ENCODE results near the gene GUCA2B.

The GUCA2B gene

DNA sequence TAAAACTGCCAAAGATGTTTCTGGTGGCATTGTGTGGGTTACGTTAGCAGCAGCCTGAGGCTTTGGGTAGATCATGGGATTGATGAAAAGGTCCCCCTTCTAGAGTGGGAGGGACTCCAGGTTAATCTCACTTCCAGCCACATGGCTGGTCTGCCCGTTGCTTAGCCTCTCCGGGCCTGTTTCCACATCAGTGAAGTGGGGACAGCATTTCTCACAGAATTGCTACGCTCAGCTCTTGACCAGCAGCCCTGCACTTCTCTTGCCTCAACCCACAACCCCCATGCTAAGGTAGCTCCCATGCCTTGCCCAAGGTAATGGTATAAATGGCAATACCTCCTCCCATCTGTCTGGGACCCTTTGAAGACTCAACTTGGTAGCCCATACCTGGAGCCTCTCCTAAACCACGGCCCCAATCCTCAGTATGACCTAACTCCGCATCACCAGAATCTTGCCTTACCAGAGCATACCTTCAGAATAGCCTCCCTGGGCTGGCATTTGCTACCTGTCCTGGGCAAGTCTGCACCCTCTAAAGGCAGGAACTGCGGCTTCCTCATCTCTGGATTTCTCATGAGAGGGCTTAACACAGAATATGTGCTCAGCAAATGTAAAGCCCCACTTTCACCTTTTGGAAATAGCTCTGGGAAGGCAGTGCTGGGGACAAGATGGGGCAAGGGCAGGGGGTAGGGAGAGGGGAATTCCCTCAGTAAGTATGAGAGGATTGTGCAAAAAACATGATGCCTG lies 22.3 kb downstream of the GUCA2B start:
- H3K9me3 ChIP-seq (replicated peaks in 1 of 2; ENCODE audit: control insufficient read depth in 2 of 2, insufficient read depth in 1 of 2, low read depth in 1 of 2, low read length in 2 of 2) = no peaks in the 10 kb centered on the region
- H3K27me3 ChIP-seq (ENCODE audit: control insufficient read depth in 3 of 3, insufficient read depth in 3 of 3, low read depth in 1 of 3, low read length in 3 of 3) = no peaks in the 10 kb centered on the region
- no peak for DNase-seq (ENCODE audit: low spot score)
- H3K14ac ChIP-seq (ENCODE audit: low read length) = no peak overlapping the region
- H2AK5ac ChIP-seq (ENCODE audit: low read depth, low read length) = no peak overlapping the region
- H2BK120ac ChIP-seq (ENCODE audit: low read depth, low read length) = no peak overlapping the region
- H3K4ac ChIP-seq (ENCODE audit: low read length) = no peak overlapping the region
- H3K79me1 ChIP-seq (ENCODE audit: low read depth, low read length) = no peaks in the 10 kb centered on the region
- H2BK5ac ChIP-seq (ENCODE audit: low read length) = no peak overlapping the region
- no peak overlapping the region for H2AFZ ChIP-seq (ENCODE audit: low read length)
- no peak overlapping the region for H4K8ac ChIP-seq (ENCODE audit: low read depth, low read length)
- H3K36me3 ChIP-seq (replicated peaks in 1 of 2; ENCODE audit: control insufficient read depth in 2 of 2, insufficient read depth in 2 of 2, low read length in 2 of 2) = peaks cover 5 to 24% of the 10 kb centered on the region in 2 donors
- H3K4me3 ChIP-seq (ENCODE audit: low read length in 2 of 2) = no peak overlapping the region
- no peak overlapping the region for H3K27ac ChIP-seq (replicated peaks; ENCODE audit: low read length)
- no peak overlapping the region for H2BK12ac ChIP-seq (ENCODE audit: low read length)
- H2BK15ac ChIP-seq (ENCODE audit: low read length) = no peak overlapping the region
- peaks cover 5% of the 10 kb centered on the region in 2 donors for H3K4me1 ChIP-seq (ENCODE audit: control insufficient read depth in 2 of 2, insufficient read depth in 1 of 2, low read depth in 1 of 2, low read length in 2 of 2)
- no CpG with 5 or more reads among the region's 7 CpGs for WGBS, 2 donors (ENCODE audit: extremely low coverage in 2 of 2, insufficient read length in 2 of 2, insufficient replicate concordance in 1 of 2)
- H3K18ac ChIP-seq (ENCODE audit: low read length) = no peak overlapping the region
- no peak overlapping the region for H3K4me2 ChIP-seq (ENCODE audit: insufficient read depth, low read length, poor library complexity, severe bottlenecking)
- no peak overlapping the region for H3K9ac ChIP-seq (ENCODE audit: low read depth, low read length, poor library complexity)
- H3K23ac ChIP-seq (ENCODE audit: low read depth, low read length, poor library complexity) = no peak overlapping the region
- no peak overlapping the region for H4K91ac ChIP-seq (ENCODE audit: low read depth, low read length, poor library complexity)

DNA sequence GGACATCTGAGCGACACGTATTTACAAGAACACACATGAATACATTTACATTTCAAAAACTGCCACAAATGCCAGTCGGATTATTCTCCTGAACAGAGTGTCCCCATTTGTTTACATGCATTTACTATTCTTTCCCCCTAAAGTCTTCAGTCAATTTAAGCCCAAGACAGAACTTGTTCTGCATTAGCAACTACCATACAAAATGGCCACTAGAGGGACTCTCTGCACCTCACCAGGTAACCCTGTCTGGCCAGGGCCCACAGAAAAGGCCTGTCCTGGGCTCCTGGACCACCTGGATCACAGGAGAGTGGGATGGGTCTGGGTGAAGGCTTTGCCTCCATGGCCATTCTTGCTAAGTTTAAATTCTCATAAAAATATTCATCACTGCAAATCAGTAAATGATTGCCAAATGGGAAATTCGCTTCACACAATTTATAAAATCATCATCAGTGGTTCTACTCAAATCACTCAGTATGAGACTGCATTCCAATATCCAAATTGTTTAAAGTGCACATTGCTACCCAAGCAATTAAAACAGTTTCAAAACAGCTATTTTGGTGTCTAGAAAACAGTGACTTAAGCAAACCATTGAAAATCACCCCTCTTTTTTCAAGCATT lies 23.8 kb downstream of the GUCA2B start:
- no peak overlapping the region for H4K91ac ChIP-seq (ENCODE audit: low read depth, low read length, poor library complexity)
- no peaks in the 10 kb centered on the region for H3K27me3 ChIP-seq (ENCODE audit: control insufficient read depth in 3 of 3, insufficient read depth in 3 of 3, low read depth in 1 of 3, low read length in 3 of 3)
- H2AK5ac ChIP-seq (ENCODE audit: low read depth, low read length) = no peak overlapping the region
- H3K9me3 ChIP-seq (replicated peaks in 1 of 2; ENCODE audit: control insufficient read depth in 2 of 2, insufficient read depth in 1 of 2, low read depth in 1 of 2, low read length in 2 of 2) = no peaks in the 10 kb centered on the region
- no peak overlapping the region for H3K9ac ChIP-seq (ENCODE audit: low read depth, low read length, poor library complexity)
- H3K23ac ChIP-seq (ENCODE audit: low read depth, low read length, poor library complexity) = no peak overlapping the region
- no peak overlapping the region for H2BK5ac ChIP-seq (ENCODE audit: low read length)
- H3K4me1 ChIP-seq (ENCODE audit: control insufficient read depth in 2 of 2, insufficient read depth in 1 of 2, low read depth in 1 of 2, low read length in 2 of 2) = peaks cover 2 to 5% of the 10 kb centered on the region in 2 donors
- H3K36me3 ChIP-seq (replicated peaks in 1 of 2; ENCODE audit: control insufficient read depth in 2 of 2, insufficient read depth in 2 of 2, low read length in 2 of 2) = peaks cover 10 to 40% of the 10 kb centered on the region in 2 donors
- no peak overlapping the region for H3K4me2 ChIP-seq (ENCODE audit: insufficient read depth, low read length, poor library complexity, severe bottlenecking)
- no peak overlapping the region for H3K4ac ChIP-seq (ENCODE audit: low read length)
- no peak overlapping the region for H2BK120ac ChIP-seq (ENCODE audit: low read depth, low read length)
- no peak overlapping the region for H3K18ac ChIP-seq (ENCODE audit: low read length)
- peak; percentile 21 for DNase-seq (ENCODE audit: low spot score)
- H2BK12ac ChIP-seq (ENCODE audit: low read length) = no peak overlapping the region
- no peak overlapping the region for H4K8ac ChIP-seq (ENCODE audit: low read depth, low read length)
- H3K4me3 ChIP-seq (ENCODE audit: low read length in 2 of 2) = no peak overlapping the region
- H3K27ac ChIP-seq (replicated peaks; ENCODE audit: low read length) = no peak overlapping the region
- no peak overlapping the region for H2BK15ac ChIP-seq (ENCODE audit: low read length)
- WGBS, 2 donors (ENCODE audit: extremely low coverage in 2 of 2, insufficient read length in 2 of 2, insufficient replicate concordance in 1 of 2) = no CpG with 5 or more reads among the region's 4 CpGs
- H3K79me1 ChIP-seq (ENCODE audit: low read depth, low read length) = no peaks in the 10 kb centered on the region
- no peak overlapping the region for H2AFZ ChIP-seq (ENCODE audit: low read length)
- no peak overlapping the region for H3K14ac ChIP-seq (ENCODE audit: low read length)

DNA sequence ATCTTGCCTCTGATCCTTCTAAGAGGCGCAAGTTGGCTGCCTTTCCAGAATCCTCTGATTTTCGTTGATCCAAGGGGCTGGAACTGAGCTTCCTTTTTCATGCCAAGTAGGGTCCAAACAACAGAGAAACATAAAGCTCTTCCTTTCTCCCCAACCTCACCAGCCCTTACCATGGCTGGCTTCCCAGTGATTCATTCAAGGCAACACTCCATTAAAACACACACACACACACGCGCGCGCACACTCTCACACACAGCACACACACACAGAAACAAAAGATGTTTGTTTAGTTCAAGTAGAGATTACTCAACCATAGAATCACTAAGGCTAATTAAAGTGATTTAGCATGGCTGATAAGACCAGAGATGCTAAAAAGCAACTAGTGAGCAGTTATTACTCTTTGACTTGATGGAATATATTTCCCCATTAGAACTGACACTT lies 24.4 kb downstream of the GUCA2B start:
- Histone ChIP-seq H3K36me3 (replicated peaks in 1 of 2; ENCODE audit: control insufficient read depth in 2 of 2, insufficient read depth in 2 of 2, low read length in 2 of 2) (peaks cover 10 to 43% of the 10 kb centered on the region in 2 donors), H3K79me1 (ENCODE audit: low read depth, low read length) (no peaks in the 10 kb centered on the region), H3K18ac (ENCODE audit: low read length) (no peak overlapping the region), H2BK5ac (ENCODE audit: low read length) (no peak overlapping the region), H4K91ac (ENCODE audit: low read depth, low read length, poor library complexity) (no peak overlapping the region), H2AFZ (ENCODE audit: low read length) (no peak overlapping the region), H3K23ac (ENCODE audit: low read depth, low read length, poor library complexity) (no peak overlapping the region), H3K4me2 (ENCODE audit: insufficient read depth, low read length, poor library complexity, severe bottlenecking) (no peak overlapping the region), H3K9me3 (replicated peaks in 1 of 2; ENCODE audit: control insufficient read depth in 2 of 2, insufficient read depth in 1 of 2, low read depth in 1 of 2, low read length in 2 of 2) (no peaks in the 10 kb centered on the region), H3K27me3 (ENCODE audit: control insufficient read depth in 3 of 3, insufficient read depth in 3 of 3, low read depth in 1 of 3, low read length in 3 of 3) (no peaks in the 10 kb centered on the region), H3K4ac (ENCODE audit: low read length) (no peak overlapping the region), H2BK120ac (ENCODE audit: low read depth, low read length) (no peak overlapping the region), H2AK5ac (ENCODE audit: low read depth, low read length) (no peak overlapping the region), H3K14ac (ENCODE audit: low read length) (no peak overlapping the region), H2BK15ac (ENCODE audit: low read length) (no peak overlapping the region), H2BK12ac (ENCODE audit: low read length) (no peak overlapping the region), H3K27ac (replicated peaks; ENCODE audit: low read length) (no peak overlapping the region), H3K4me3 (ENCODE audit: low read length in 2 of 2) (no peak overlapping the region), H3K4me1 (ENCODE audit: control insufficient read depth in 2 of 2, insufficient read depth in 1 of 2, low read depth in 1 of 2, low read length in 2 of 2) (peaks cover under 1 to 2% of the 10 kb centered on the region in 2 donors), H3K9ac (ENCODE audit: low read depth, low read length, poor library complexity) (no peak overlapping the region), H4K8ac (ENCODE audit: low read depth, low read length) (no peak overlapping the region)
- no peak for DNase-seq (ENCODE audit: low spot score)
- 100% methylated on average over 4 of the region's 6 CpGs; no CpG with 5 or more reads in 1 of the 2 donors for WGBS, 2 donors (ENCODE audit: extremely low coverage in 2 of 2, insufficient read length in 2 of 2, insufficient replicate concordance in 1 of 2)

DNA sequence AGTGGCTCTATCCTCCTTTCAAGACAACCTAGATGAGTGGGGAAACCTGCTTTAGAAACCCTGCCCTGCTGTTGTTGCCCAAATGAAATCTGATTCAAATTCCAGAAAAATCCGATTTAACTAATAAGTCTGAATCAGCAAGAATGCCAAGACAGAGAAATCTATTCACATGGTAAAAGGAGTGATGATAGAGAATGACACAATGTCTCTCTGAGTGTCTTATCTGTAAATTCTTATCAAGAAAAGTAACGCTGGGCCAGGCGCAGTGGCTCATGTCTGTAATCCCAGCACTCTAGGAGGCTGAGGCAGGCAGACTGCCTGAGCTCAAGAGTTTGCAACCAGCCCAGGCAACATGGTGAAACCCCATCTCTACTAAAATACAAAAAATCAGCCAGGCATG lies 25.0 kb downstream of the GUCA2B start:
- no peak overlapping the region for H3K9ac ChIP-seq (ENCODE audit: low read depth, low read length, poor library complexity)
- no peak for DNase-seq (ENCODE audit: low spot score)
- no peak overlapping the region for H4K91ac ChIP-seq (ENCODE audit: low read depth, low read length, poor library complexity)
- no peak overlapping the region for H3K27ac ChIP-seq (replicated peaks; ENCODE audit: low read length)
- H2BK5ac ChIP-seq (ENCODE audit: low read length) = no peak overlapping the region
- H2AK5ac ChIP-seq (ENCODE audit: low read depth, low read length) = no peak overlapping the region
- no peak overlapping the region for H4K8ac ChIP-seq (ENCODE audit: low read depth, low read length)
- no peak overlapping the region for H3K4me2 ChIP-seq (ENCODE audit: insufficient read depth, low read length, poor library complexity, severe bottlenecking)
- H3K79me1 ChIP-seq (ENCODE audit: low read depth, low read length) = no peaks in the 10 kb centered on the region
- H3K36me3 ChIP-seq (replicated peaks in 1 of 2; ENCODE audit: control insufficient read depth in 2 of 2, insufficient read depth in 2 of 2, low read length in 2 of 2) = peaks cover 10 to 48% of the 10 kb centered on the region in 2 donors
- H3K18ac ChIP-seq (ENCODE audit: low read length) = no peak overlapping the region
- H2BK15ac ChIP-seq (ENCODE audit: low read length) = no peak overlapping the region
- no peak overlapping the region for H3K23ac ChIP-seq (ENCODE audit: low read depth, low read length, poor library complexity)
- no CpG with 5 or more reads among the region's 3 CpGs for WGBS, 2 donors (ENCODE audit: extremely low coverage in 2 of 2, insufficient read length in 2 of 2, insufficient replicate concordance in 1 of 2)
- H2BK120ac ChIP-seq (ENCODE audit: low read depth, low read length) = no peak overlapping the region
- H2AFZ ChIP-seq (ENCODE audit: low read length) = no peak overlapping the region
- H3K4me1 ChIP-seq (ENCODE audit: control insufficient read depth in 2 of 2, insufficient read depth in 1 of 2, low read depth in 1 of 2, low read length in 2 of 2) = peaks cover 0 to 2% of the 10 kb centered on the region in 2 donors
- H3K9me3 ChIP-seq (replicated peaks in 1 of 2; ENCODE audit: control insufficient read depth in 2 of 2, insufficient read depth in 1 of 2, low read depth in 1 of 2, low read length in 2 of 2) = no peaks in the 10 kb centered on the region
- H3K4ac ChIP-seq (ENCODE audit: low read length) = no peak overlapping the region
- H2BK12ac ChIP-seq (ENCODE audit: low read length) = no peak overlapping the region
- no peaks in the 10 kb centered on the region for H3K27me3 ChIP-seq (ENCODE audit: control insufficient read depth in 3 of 3, insufficient read depth in 3 of 3, low read depth in 1 of 3, low read length in 3 of 3)
- H3K4me3 ChIP-seq (ENCODE audit: low read length in 2 of 2) = no peak overlapping the region
- no peak overlapping the region for H3K14ac ChIP-seq (ENCODE audit: low read length)

Data from neuronal stem cell (in vitro differentiated cells).